NCI-H128 (cell line): ENCODE results near the gene CYTH2.
"Not testable (repeated sequence)": the region's sequence is repeated elsewhere in the genome, so short reads cannot be mapped to it uniquely, and the experiment has no call there.

Experiments
- DNase-seq: peaks from one replicate; lab custom pipeline; 2025; ENCODE audit not compliant: unreplicated experiment; lab: John Stamatoyannopoulos, UW

CYTH2 gene

GRCh38 chr19:48476176-48476575 lies 7.0 kb downstream of the CYTH2 start:
- DNase-seq = no peak

- DNase-seq = no peak
Observed at GRCh38 chr19:48477067-48477685, 8.0 kb downstream of the CYTH2 start.

GRCh38 chr19:48477698-48478338 lies 8.6 kb downstream of the CYTH2 start:
- DNase-seq = no peak

GRCh38 chr19:48478339-48479256 lies 9.4 kb downstream of the CYTH2 start:
- DNase-seq = no peak

GRCh38 chr19:48479686-48480085 lies 10.5 kb downstream of the CYTH2 start:
- DNase-seq = no peak

GRCh38 chr19:48480183-48480557 lies 11.0 kb downstream of the CYTH2 start:
- no peak for DNase-seq

- no peak for DNase-seq
Observed at GRCh38 chr19:48480558-48481500, 11.7 kb downstream of the CYTH2 start.

GRCh38 chr19:48481846-48482639 lies 12.9 kb downstream of the CYTH2 start:
- no peak for DNase-seq

GRCh38 chr19:48483301-48483700 lies 14.1 kb downstream of the CYTH2 start:
- no peak for DNase-seq

- DNase-seq = no peak
Observed at GRCh38 chr19:48484247-48484893, 15.2 kb downstream of the CYTH2 start.

- no peak for DNase-seq
Observed at GRCh38 chr19:48484931-48485612, 15.9 kb downstream of the CYTH2 start.

GRCh38 chr19:48486706-48487105 lies 17.5 kb downstream of the CYTH2 start:
- not testable (repeated sequence) for DNase-seq

- DNase-seq = no peak
Observed at GRCh38 chr19:48487544-48487943, 18.4 kb downstream of the CYTH2 start.

GRCh38 chr19:48487948-48488347 lies 18.8 kb downstream of the CYTH2 start:
- no peak for DNase-seq

GRCh38 chr19:48488478-48488877 lies 19.3 kb downstream of the CYTH2 start:
- DNase-seq = not testable (repeated sequence)

GRCh38 chr19:48489608-48490216 lies 20.5 kb downstream of the CYTH2 start:
- DNase-seq = peak; percentile 40

GRCh38 chr19:48490981-48491792 lies 22.0 kb downstream of the CYTH2 start:
- DNase-seq = no peak

GRCh38 chr19:48491793-48492123 lies 22.6 kb downstream of the CYTH2 start:
- DNase-seq = no peak
